ENCODE data around the gene GGCX. TPM values are rescaled to one million over a fixed set of nuclear protein-coding genes. Genes with fewer than 3 reads are reported as not detected.

The GGCX gene
- total RNA-seq, 1 donor from 2014 or later, result 27.9 TPM

GRCh38 chr2:85503168-85503850, 58.0 kb downstream of the GGCX start:
- no peak overlapping the region for H3K4me3 ChIP-seq (ENCODE audit: low read depth, low read length)
- no peaks in the 10 kb centered on the region for H3K27me3 ChIP-seq (ENCODE audit: control insufficient read depth, insufficient read depth, low read length)
- H3K36me3 ChIP-seq (ENCODE audit: control insufficient read depth, insufficient read depth, low read length), result no peaks in the 10 kb centered on the region
- TF ChIP-seq CTCF (IDR thresholded peaks at IDR 0.05; ENCODE audit: insufficient read depth, low read length, severe bottlenecking), result no peak
- FAIRE-seq (no peak), DNase-seq (ENCODE audit: low read depth) (no peak)

GRCh38 chr2:85502720-85503119, 58.6 kb downstream of the GGCX start:
- DNase-seq (ENCODE audit: low read depth) (no peak), FAIRE-seq (no peak)
- TF ChIP-seq CTCF (IDR thresholded peaks at IDR 0.05; ENCODE audit: insufficient read depth, low read length, severe bottlenecking), result no peak
- no peaks in the 10 kb centered on the region for H3K27me3 ChIP-seq (ENCODE audit: control insufficient read depth, insufficient read depth, low read length)
- H3K36me3 ChIP-seq (ENCODE audit: control insufficient read depth, insufficient read depth, low read length), result no peaks in the 10 kb centered on the region
- no peak overlapping the region for H3K4me3 ChIP-seq (ENCODE audit: low read depth, low read length)

GRCh38 chr2:85501248-85501647, 60.0 kb downstream of the GGCX start:
- Histone ChIP-seq H3K4me3 (ENCODE audit: low read depth, low read length) (no peak overlapping the region), H3K36me3 (ENCODE audit: control insufficient read depth, insufficient read depth, low read length) (no peaks in the 10 kb centered on the region), H3K27me3 (ENCODE audit: control insufficient read depth, insufficient read depth, low read length) (no peaks in the 10 kb centered on the region)
- no peak for FAIRE-seq
- no peak for DNase-seq (ENCODE audit: low read depth)
- TF ChIP-seq CTCF (IDR thresholded peaks at IDR 0.05; ENCODE audit: insufficient read depth, low read length, severe bottlenecking), result no peak

- no peak overlapping the region for H3K4me3 ChIP-seq (ENCODE audit: low read depth, low read length)
- TF ChIP-seq CTCF (IDR thresholded peaks at IDR 0.05; ENCODE audit: insufficient read depth, low read length, severe bottlenecking), result no peak
- no peaks in the 10 kb centered on the region for H3K27me3 ChIP-seq (ENCODE audit: control insufficient read depth, insufficient read depth, low read length)
- no peak for FAIRE-seq
- H3K36me3 ChIP-seq (ENCODE audit: control insufficient read depth, insufficient read depth, low read length), result no peaks in the 10 kb centered on the region
- DNase-seq (ENCODE audit: low read depth), result no peak
These were observed 63.2 kb downstream of the GGCX start for GRCh38 chr2:85497944-85498630.

GRCh38 chr2:85496436-85496835, 64.9 kb downstream of the GGCX start:
- FAIRE-seq, result no peak
- DNase-seq (ENCODE audit: low read depth), result no peak
- no peak for TF ChIP-seq CTCF (IDR thresholded peaks at IDR 0.05; ENCODE audit: insufficient read depth, low read length, severe bottlenecking)
- Histone ChIP-seq H3K36me3 (ENCODE audit: control insufficient read depth, insufficient read depth, low read length) (no peaks in the 10 kb centered on the region), H3K4me3 (ENCODE audit: low read depth, low read length) (no peak overlapping the region), H3K27me3 (ENCODE audit: control insufficient read depth, insufficient read depth, low read length) (no peaks in the 10 kb centered on the region)

Other genes starting within 250 kb of the GGCX start
- 34.5 and 41.3 TPM in 2 replicates for gene TGOLN2, start 233.5 kb downstream of the GGCX start, total RNA-seq
- gene RETSAT, start 207.0 kb downstream of the GGCX start, total RNA-seq, result 79.2 and 95.4 TPM in 2 replicates
- gene ELMOD3, start 206.7 kb downstream of the GGCX start, total RNA-seq, result 13.2 and 15.1 TPM in 2 replicates
- gene CAPG, start 151.1 kb downstream of the GGCX start, total RNA-seq, result 701 and 871 TPM in 2 replicates
- 0.13 TPM in 1 of 2 replicates, not detected in the other for gene SH2D6, start 142.8 kb downstream of the GGCX start, total RNA-seq
- gene MAT2A, start 22.3 kb downstream of the GGCX start, total RNA-seq, result 81.9 and 103 TPM in 2 replicates
- 41.3 and 67.6 TPM in 2 replicates for gene VAMP8, start 16.1 kb upstream of the GGCX start, total RNA-seq
- 4.5 and 5.5 TPM in 2 replicates for gene VAMP5, start 22.9 kb upstream of the GGCX start, total RNA-seq
- gene RNF181, start 34.3 kb upstream of the GGCX start, total RNA-seq, result 240 and 318 TPM in 2 replicates
- gene TMEM150A, start 41.2 kb upstream of the GGCX start, total RNA-seq, result 8.3 and 9.2 TPM in 2 replicates
- gene C2orf68, start 50.6 kb upstream of the GGCX start, total RNA-seq, result 9.5 and 18.8 TPM in 2 replicates
- gene USP39, start 54.7 kb upstream of the GGCX start, total RNA-seq, result 26.8 and 32.4 TPM in 2 replicates
- gene SFTPB, start 106.7 kb upstream of the GGCX start, total RNA-seq, result not detected in 2 replicates
- not detected in 2 replicates for gene GNLY, start 132.9 kb upstream of the GGCX start, total RNA-seq
- 0.79 TPM in 1 of 2 replicates, not detected in the other for gene ATOH8, start 192.5 kb upstream of the GGCX start, total RNA-seq